ENCODE data around the gene PRODH.
"Not testable (repeated sequence)": the region's sequence is repeated elsewhere in the genome, so short reads cannot be mapped to it uniquely, and the experiment has no call there.

The PRODH gene

GRCh38 chr22:18935889-18936529 lies at the start of gene PRODH:
Gene PRODH, minus strand, starts transcription at chr22:18936293. Its CDS starts 6 bp downstream, at chr22:18936287.
- DNase-seq (ENCODE audit: low read depth), result no peak

GRCh38 chr22:18985780-18986179 lies 49.7 kb upstream of the PRODH start:
- DNase-seq (ENCODE audit: low read depth), result no peak

GRCh38 chr22:18984564-18984963 lies 48.5 kb upstream of the PRODH start:
- DNase-seq (ENCODE audit: low read depth), result no peak

GRCh38 chr22:18983120-18983651 lies 47.1 kb upstream of the PRODH start:
- no peak for DNase-seq (ENCODE audit: low read depth)

- no peak for DNase-seq (ENCODE audit: low read depth)
Measured at GRCh38 chr22:18980829-18981228, 44.7 kb upstream of the PRODH start.

GRCh38 chr22:18979957-18980356 lies 43.9 kb upstream of the PRODH start:
- DNase-seq (ENCODE audit: low read depth), result no peak

GRCh38 chr22:18978506-18978905 lies 42.4 kb upstream of the PRODH start:
- no peak for DNase-seq (ENCODE audit: low read depth)

GRCh38 chr22:18977824-18978425 lies 41.8 kb upstream of the PRODH start:
- DNase-seq (ENCODE audit: low read depth), result no peak

- DNase-seq (ENCODE audit: low read depth), result no peak
Measured at GRCh38 chr22:18976197-18976751, 40.2 kb upstream of the PRODH start.

GRCh38 chr22:18975434-18976196 lies 39.5 kb upstream of the PRODH start:
- DNase-seq (ENCODE audit: low read depth), result no peak

- no peak for DNase-seq (ENCODE audit: low read depth)
Measured at GRCh38 chr22:18974477-18975180, 38.5 kb upstream of the PRODH start.

- no peak for DNase-seq (ENCODE audit: low read depth)
Measured at GRCh38 chr22:18973264-18974031, 37.4 kb upstream of the PRODH start.

GRCh38 chr22:18972591-18972990 lies 36.5 kb upstream of the PRODH start:
- DNase-seq (ENCODE audit: low read depth), result not testable (repeated sequence)

- not testable (repeated sequence) for DNase-seq (ENCODE audit: low read depth)
Measured at GRCh38 chr22:18972029-18972428, 35.9 kb upstream of the PRODH start.

- no peak for DNase-seq (ENCODE audit: low read depth)
Measured at GRCh38 chr22:18971321-18971751, 35.2 kb upstream of the PRODH start.

- no peak for DNase-seq (ENCODE audit: low read depth)
Measured at GRCh38 chr22:18970948-18971315, 34.8 kb upstream of the PRODH start.

GRCh38 chr22:18970176-18970947 lies 34.3 kb upstream of the PRODH start:
- DNase-seq (ENCODE audit: low read depth), result no peak

GRCh38 chr22:18969158-18969942 lies 33.3 kb upstream of the PRODH start:
- DNase-seq (ENCODE audit: low read depth), result not testable (repeated sequence)

GRCh38 chr22:18968011-18968749 lies 32.1 kb upstream of the PRODH start:
- DNase-seq (ENCODE audit: low read depth), result no peak
